ENCODE data around the gene HS1BP3.

DNA sequence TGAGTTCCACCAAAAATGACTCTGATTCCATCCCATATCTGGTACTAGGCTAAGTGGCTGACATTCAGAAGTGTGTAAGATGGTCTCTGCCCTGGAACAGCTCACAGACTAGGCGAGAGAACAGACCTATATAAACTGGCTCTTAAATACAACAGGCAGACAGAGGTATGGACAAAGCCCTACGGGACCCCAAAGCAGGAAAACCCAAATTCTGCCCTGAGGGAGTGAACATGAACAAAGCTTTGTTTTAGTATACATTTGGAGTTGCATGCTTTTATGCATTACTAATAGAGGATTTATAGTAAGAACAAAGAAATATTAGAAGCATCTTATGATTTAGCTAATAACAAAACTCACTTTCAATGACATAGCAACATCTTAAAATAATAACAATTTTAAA lies 41.2 kb upstream of the HS1BP3 start:
- TF ChIP-seq CREB1 (IDR thresholded peaks at IDR 0.05) (no peak), CREB1 (CRISPR knock-in tag; IDR thresholded peaks at IDR 0.05) (no peak), POLR2AphosphoS5 (IDR thresholded peaks at IDR 0.05; ENCODE audit: control insufficient read depth, insufficient read depth, low read depth, low read length) (no peak), MYC (IDR thresholded peaks at IDR 0.05; ENCODE audit: low read depth, low read length) (no peak), MYC (CRISPR knock-in tag; IDR thresholded peaks at IDR 0.05; ENCODE audit: borderline replicate concordance, low read depth) (no peak)
